ENCODE measurements around the gene ANKDD1A. TPM values are rescaled to one million over a fixed set of nuclear protein-coding genes. Genes with fewer than 3 reads are reported as not detected.

ANKDD1A gene
- total and polyA plus RNA-seq, 4 donors: 11.1 to 29.2 (median 18.5) TPM

DNA sequence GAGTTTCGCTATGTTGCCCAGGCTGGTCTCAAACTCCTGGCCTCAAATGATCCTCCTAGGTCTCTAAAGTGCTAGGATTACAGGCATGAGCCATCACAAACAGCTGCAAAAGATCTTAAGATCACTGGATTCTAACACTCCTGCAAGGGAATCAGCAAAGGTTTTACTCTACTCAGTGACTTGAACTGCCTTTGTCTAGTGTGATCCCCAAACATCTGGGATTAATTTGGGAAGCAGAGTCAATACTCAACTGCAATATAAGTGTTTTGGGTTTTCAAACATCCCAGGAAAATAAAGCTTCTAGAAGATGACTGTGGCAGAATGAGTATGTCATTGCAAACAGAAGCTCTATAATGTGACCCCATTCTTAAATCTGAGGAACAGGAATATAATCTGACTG, 70.8 kb downstream of the ANKDD1A start:
- Histone ChIP-seq H3K4me1 (ENCODE audit: control insufficient read depth in 1 of 2, insufficient read depth in 2 of 2, low read length in 2 of 2) (no peaks in the 10 kb centered on the region), H3K36me3 (ENCODE audit: control insufficient read depth in 1 of 2, insufficient read depth in 2 of 2, low read length in 1 of 2) (peaks cover 0 to 5% of the 10 kb centered on the region in 2 donors), H3K27me3 (ENCODE audit: control insufficient read depth in 1 of 2, insufficient read depth in 2 of 2, low read length in 1 of 2) (no peaks in the 10 kb centered on the region), H3K9me3 (ENCODE audit: control insufficient read depth, low read length) (no peaks in the 10 kb centered on the region), H3K27ac (ENCODE audit: low read depth in 1 of 2, low read length in 2 of 2) (no peak overlapping the region), H3K4me3 (ENCODE audit: low read length in 2 of 2) (no peak overlapping the region)
- DNase-seq: no peak
- intact Hi-C loops (cut with DNase I): loop anchor here in 1 of 2 donors (10.0 kb wide), 1 partner anchor 138 kb away; the partner anchor contains the start of gene PLEKHO2
- 97% methylated on average over 1 of the region's 1 CpG for WGBS, 2 donors
- no peak for ATAC-seq (ENCODE audit: low FRiP score)

DNA sequence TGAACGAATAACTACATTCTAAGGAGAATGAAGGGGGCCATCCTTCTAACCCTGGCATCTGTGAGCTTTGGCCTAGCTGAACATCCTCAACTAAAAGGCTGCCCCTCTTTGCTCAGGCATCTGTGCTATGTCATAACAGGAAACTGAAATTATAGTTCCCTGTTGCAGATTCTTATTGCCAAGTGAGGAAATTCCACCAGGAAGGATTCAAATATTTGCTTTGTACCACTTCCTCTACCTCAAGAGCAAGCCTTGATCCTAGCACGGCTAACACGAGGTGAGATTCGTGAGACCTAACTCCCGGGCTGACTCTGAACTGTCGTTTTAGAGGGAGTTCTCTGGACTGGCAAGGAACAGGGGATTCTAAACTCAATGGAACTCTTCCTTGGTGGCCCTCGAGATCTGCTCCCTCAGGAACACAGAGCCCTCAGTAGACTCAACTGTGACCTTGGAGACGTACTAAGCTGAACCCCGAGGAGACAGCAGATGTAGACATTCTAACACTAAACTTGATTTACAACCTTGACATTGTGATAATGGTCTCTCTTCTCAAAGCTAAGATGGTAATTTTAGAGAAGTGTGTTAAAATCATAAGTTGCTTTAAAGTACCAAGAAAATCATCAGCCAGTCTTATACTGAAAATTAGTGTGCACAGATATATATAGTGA, 73.8 kb downstream of the ANKDD1A start:
- H3K36me3 ChIP-seq (ENCODE audit: control insufficient read depth in 1 of 2, insufficient read depth in 2 of 2, low read length in 1 of 2): no peaks in the 10 kb centered on the region
- no peak overlapping the region for H3K4me3 ChIP-seq (ENCODE audit: low read length in 2 of 2)
- H3K4me1 ChIP-seq (ENCODE audit: control insufficient read depth in 1 of 2, insufficient read depth in 2 of 2, low read length in 2 of 2): no peaks in the 10 kb centered on the region
- no peak for ATAC-seq (ENCODE audit: low FRiP score)
- H3K27me3 ChIP-seq (ENCODE audit: control insufficient read depth in 1 of 2, insufficient read depth in 2 of 2, low read length in 1 of 2): no peaks in the 10 kb centered on the region
- intact Hi-C loops (cut with DNase I): loop anchor here in 1 of 2 donors (10.0 kb wide), 1 partner anchor 141 kb away; the partner anchor contains the start of gene PLEKHO2
- WGBS, 2 donors: 56 to 58% methylated on average over 9 of the region's 9 CpGs
- H3K9me3 ChIP-seq (ENCODE audit: control insufficient read depth, low read length): no peaks in the 10 kb centered on the region
- DNase-seq: no peak
- no peak overlapping the region for H3K27ac ChIP-seq (ENCODE audit: low read depth in 1 of 2, low read length in 2 of 2)

DNA sequence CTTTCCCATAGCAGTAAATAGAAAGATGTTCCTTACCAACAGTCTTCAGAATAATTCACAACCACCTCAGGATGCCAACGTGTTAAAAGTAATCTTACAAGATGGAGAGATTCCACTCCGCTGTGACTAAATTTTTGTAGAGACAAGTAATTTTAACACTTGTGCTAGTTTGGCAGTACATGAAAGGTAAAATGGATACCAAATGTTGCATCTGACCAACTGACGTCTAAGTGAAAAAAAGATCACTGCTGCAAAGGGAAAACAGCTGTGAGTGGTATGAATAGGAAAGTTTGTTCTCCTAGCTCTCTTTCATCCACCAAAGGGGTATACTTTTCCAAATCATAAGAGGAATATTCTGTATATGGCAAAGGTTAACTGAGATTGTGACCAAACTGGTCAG, 75.4 kb downstream of the ANKDD1A start:
- WGBS, 2 donors: 59 to 61% methylated on average over 3 of the region's 3 CpGs
- Histone ChIP-seq H3K4me3 (ENCODE audit: low read length in 2 of 2) (no peak overlapping the region), H3K27me3 (ENCODE audit: control insufficient read depth in 1 of 2, insufficient read depth in 2 of 2, low read length in 1 of 2) (no peaks in the 10 kb centered on the region), H3K9me3 (ENCODE audit: control insufficient read depth, low read length) (no peaks in the 10 kb centered on the region), H3K36me3 (ENCODE audit: control insufficient read depth in 1 of 2, insufficient read depth in 2 of 2, low read length in 1 of 2) (no peaks in the 10 kb centered on the region), H3K4me1 (ENCODE audit: control insufficient read depth in 1 of 2, insufficient read depth in 2 of 2, low read length in 2 of 2) (no peaks in the 10 kb centered on the region), H3K27ac (ENCODE audit: low read depth in 1 of 2, low read length in 2 of 2) (no peak overlapping the region)
- no peak for DNase-seq
- no peak for ATAC-seq (ENCODE audit: low FRiP score)
- intact Hi-C loops (cut with DNase I): loop anchor here in 1 of 2 donors (10.0 kb wide), 1 partner anchor 142 kb away; the partner anchor contains the start of gene PLEKHO2

DNA sequence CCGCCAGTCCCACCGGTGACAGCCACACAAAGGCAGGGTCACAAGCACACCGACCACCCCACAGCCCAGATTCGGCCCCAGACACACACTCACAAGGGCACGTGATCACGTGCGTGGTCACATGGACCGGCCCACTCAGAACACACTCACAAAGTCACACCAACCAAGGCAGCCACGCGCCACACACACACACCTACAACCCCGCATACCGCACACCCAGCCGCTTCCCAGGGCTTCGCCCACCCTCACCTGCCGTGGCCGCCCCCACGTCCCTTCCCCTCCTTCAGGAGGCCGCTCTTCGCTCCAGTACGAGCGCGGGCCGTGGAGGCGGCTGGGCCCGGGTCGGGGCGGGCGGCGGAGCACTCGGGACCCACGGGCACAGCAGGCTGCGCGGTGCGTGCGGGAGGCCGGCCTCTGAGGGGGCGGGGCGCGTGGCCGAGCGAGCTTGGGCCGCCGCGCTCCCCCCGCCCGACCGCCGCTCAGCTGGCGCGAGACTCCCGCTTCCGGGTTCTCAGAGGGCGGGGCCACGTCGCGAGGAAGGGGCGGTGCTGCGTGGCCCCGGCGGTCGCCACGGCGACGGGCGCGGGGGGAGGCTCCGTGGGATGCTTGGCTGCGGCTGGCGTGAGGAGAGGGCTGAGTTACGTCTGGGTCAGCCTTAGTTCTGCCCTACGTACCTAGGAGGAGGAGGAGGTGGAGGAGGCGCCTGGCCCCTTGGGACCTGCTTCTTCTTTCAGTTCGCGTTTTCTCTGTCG, 77.9 kb downstream of the ANKDD1A start, which contains the start of gene SPG21:
TSS of gene SPG21 (minus strand) at position 499 of the 752 bp plus-strand sequence. CDS start 6,345 bp downstream, outside the sequence.
- H3K9me3 ChIP-seq (ENCODE audit: control insufficient read depth, low read length): no peaks in the 10 kb centered on the region
- peak; percentile 97 to 98 for DNase-seq
- H3K4me3 ChIP-seq (ENCODE audit: low read length in 2 of 2): peak within 1 kb of the TSS; percentile 55 to 57
- ATAC-seq (ENCODE audit: low FRiP score): peak; percentile 96
- H3K27ac ChIP-seq (ENCODE audit: low read depth in 1 of 2, low read length in 2 of 2): peak within 1 kb of the TSS in 1 of 2 donors; percentile 55
- intact Hi-C loops (cut with DNase I): loop anchor here in 1 of 2 donors (10.0 kb wide), 1 partner anchor 145 kb away; the partner anchor contains the start of gene PLEKHO2
- H3K36me3 ChIP-seq (ENCODE audit: control insufficient read depth in 1 of 2, insufficient read depth in 2 of 2, low read length in 1 of 2): no peaks in the 10 kb centered on the region
- H3K4me1 ChIP-seq (ENCODE audit: control insufficient read depth in 1 of 2, insufficient read depth in 2 of 2, low read length in 2 of 2): no peaks in the 10 kb centered on the region
- 0% methylated on average over 50 to 75 of the region's 75 CpGs for WGBS, 2 donors
- H3K27me3 ChIP-seq (ENCODE audit: control insufficient read depth in 1 of 2, insufficient read depth in 2 of 2, low read length in 1 of 2): no peaks in the 10 kb centered on the region

DNA sequence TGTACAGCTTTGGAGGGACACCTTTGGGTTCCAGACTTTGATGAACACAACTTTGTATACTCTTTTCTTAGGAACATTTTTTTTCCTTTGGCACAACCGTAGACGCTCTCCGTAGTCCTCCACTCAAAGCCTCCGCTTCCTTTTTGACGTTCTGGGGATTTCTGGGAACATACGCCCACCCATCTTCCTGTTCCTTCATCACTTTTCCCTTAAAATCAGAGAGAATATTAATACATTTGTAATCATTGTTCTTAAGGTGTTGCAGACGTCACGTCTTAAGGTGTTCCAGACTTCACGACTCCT, 78.4 kb downstream of the ANKDD1A start:
- peak overlapping the region; percentile 5 to 57 for H3K4me3 ChIP-seq (ENCODE audit: low read length in 2 of 2)
- intact Hi-C loops (cut with DNase I): no loop called here
- H3K36me3 ChIP-seq (ENCODE audit: control insufficient read depth in 1 of 2, insufficient read depth in 2 of 2, low read length in 1 of 2): no peaks in the 10 kb centered on the region
- no peaks in the 10 kb centered on the region for H3K4me1 ChIP-seq (ENCODE audit: control insufficient read depth in 1 of 2, insufficient read depth in 2 of 2, low read length in 2 of 2)
- no peak for DNase-seq
- 1% methylated on average over 9 of the region's 9 CpGs for WGBS, 2 donors
- ATAC-seq (ENCODE audit: low FRiP score): peak; percentile 27
- no peaks in the 10 kb centered on the region for H3K9me3 ChIP-seq (ENCODE audit: control insufficient read depth, low read length)
- H3K27ac ChIP-seq (ENCODE audit: low read depth in 1 of 2, low read length in 2 of 2): no peak overlapping the region
- no peaks in the 10 kb centered on the region for H3K27me3 ChIP-seq (ENCODE audit: control insufficient read depth in 1 of 2, insufficient read depth in 2 of 2, low read length in 1 of 2)

DNA sequence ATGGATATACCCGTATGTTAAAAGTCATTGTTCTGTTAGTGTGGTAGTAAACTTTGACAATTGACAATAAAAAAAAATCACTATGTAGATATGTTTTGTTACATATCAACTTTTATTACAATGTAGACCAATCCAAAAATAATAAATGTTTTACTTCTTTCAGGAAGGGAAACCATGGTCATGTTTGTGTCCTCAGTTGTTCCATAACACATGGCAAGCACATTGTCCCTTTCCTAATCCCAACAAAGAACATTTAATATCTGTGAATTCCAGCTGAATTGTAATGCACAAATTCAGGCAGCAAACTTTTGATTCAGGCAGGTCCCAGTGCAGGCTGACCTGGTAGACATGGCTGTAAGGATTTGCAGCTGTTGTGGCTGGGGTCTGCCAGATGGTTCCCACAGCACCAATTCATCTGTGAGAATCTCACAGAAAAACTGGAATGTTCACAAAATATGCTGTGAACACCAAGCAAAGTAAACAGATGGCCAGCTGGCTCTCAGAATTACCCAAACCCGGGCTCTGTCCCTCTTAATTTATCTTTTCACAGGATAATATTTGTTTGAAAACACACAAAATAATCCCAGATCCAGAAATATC, 79.9 kb downstream of the ANKDD1A start:
- H3K27ac ChIP-seq (ENCODE audit: low read depth in 1 of 2, low read length in 2 of 2): no peak overlapping the region
- no peaks in the 10 kb centered on the region for H3K4me1 ChIP-seq (ENCODE audit: control insufficient read depth in 1 of 2, insufficient read depth in 2 of 2, low read length in 2 of 2)
- DNase-seq: no peak
- intact Hi-C loops (cut with DNase I): no loop called here
- H3K36me3 ChIP-seq (ENCODE audit: control insufficient read depth in 1 of 2, insufficient read depth in 2 of 2, low read length in 1 of 2): no peaks in the 10 kb centered on the region
- H3K9me3 ChIP-seq (ENCODE audit: control insufficient read depth, low read length): no peaks in the 10 kb centered on the region
- no peaks in the 10 kb centered on the region for H3K27me3 ChIP-seq (ENCODE audit: control insufficient read depth in 1 of 2, insufficient read depth in 2 of 2, low read length in 1 of 2)
- H3K4me3 ChIP-seq (ENCODE audit: low read length in 2 of 2): no peak overlapping the region
- no peak for ATAC-seq (ENCODE audit: low FRiP score)
- WGBS, 2 donors: 54 to 63% methylated on average over 2 of the region's 2 CpGs

DNA sequence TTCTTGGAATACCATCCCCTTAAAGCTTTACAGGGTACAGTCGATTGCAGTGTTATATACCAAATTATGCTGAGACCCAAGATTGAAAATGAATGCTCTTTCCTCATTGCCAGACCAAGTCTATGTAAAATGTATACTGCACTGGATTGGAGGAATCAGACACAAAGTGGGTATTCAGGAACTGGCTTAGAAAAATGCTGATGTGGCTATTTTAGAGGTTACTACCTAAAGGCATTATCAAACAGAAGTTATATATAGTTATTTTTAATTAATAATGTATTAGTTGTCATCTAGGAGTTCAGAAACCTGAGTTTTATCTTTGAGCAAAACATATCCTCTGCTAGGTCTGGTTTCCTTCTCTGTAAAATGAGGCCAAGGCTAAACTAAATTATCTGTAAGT, 81.6 kb downstream of the ANKDD1A start:
- WGBS, 2 donors: 10 to 30% methylated on average over 1 of the region's 1 CpG
- no peaks in the 10 kb centered on the region for H3K27me3 ChIP-seq (ENCODE audit: control insufficient read depth in 1 of 2, insufficient read depth in 2 of 2, low read length in 1 of 2)
- H3K4me3 ChIP-seq (ENCODE audit: low read length in 2 of 2): no peak overlapping the region
- H3K4me1 ChIP-seq (ENCODE audit: control insufficient read depth in 1 of 2, insufficient read depth in 2 of 2, low read length in 2 of 2): no peaks in the 10 kb centered on the region
- H3K9me3 ChIP-seq (ENCODE audit: control insufficient read depth, low read length): no peaks in the 10 kb centered on the region
- DNase-seq (no peak), ATAC-seq (ENCODE audit: low FRiP score) (no peak)
- H3K27ac ChIP-seq (ENCODE audit: low read depth in 1 of 2, low read length in 2 of 2): no peak overlapping the region
- intact Hi-C loops (cut with DNase I): no loop called here
- H3K36me3 ChIP-seq (ENCODE audit: control insufficient read depth in 1 of 2, insufficient read depth in 2 of 2, low read length in 1 of 2): no peaks in the 10 kb centered on the region

DNA sequence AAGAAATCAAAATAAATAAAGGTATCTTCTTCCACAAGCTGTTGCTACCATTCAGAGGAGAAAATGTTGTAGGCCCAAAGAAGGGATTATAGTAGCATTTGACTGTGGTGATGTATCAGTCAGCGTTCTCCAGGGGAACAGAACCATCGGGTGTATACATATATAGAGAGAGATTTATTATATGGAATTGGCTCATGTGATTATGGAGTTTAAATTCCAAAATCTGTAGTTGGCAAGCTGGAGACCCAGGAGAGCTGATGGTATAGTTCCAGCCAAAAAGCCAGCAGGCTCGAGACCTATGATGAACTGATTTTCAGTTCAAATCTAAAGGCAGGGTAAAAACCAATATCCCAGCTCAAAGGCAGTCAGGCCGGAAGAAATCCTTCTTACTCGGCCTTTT, 85.4 kb downstream of the ANKDD1A start:
- no peak for ATAC-seq (ENCODE audit: low FRiP score)
- Histone ChIP-seq H3K4me3 (ENCODE audit: low read length in 2 of 2) (no peak overlapping the region), H3K27ac (ENCODE audit: low read depth in 1 of 2, low read length in 2 of 2) (no peak overlapping the region), H3K4me1 (ENCODE audit: control insufficient read depth in 1 of 2, insufficient read depth in 2 of 2, low read length in 2 of 2) (no peaks in the 10 kb centered on the region), H3K27me3 (ENCODE audit: control insufficient read depth in 1 of 2, insufficient read depth in 2 of 2, low read length in 1 of 2) (no peaks in the 10 kb centered on the region), H3K36me3 (ENCODE audit: control insufficient read depth in 1 of 2, insufficient read depth in 2 of 2, low read length in 1 of 2) (no peaks in the 10 kb centered on the region), H3K9me3 (ENCODE audit: control insufficient read depth, low read length) (no peaks in the 10 kb centered on the region)
- DNase-seq: no peak
- 63 to 71% methylated on average over 5 of the region's 5 CpGs for whole genome bisulfite sequencing, 2 donors
- intact Hi-C loops (cut with DNase I): no loop called here
